AG04450 (cell line): Measurements from ENCODE around the gene GPR137. TPM values are rescaled to one million over a fixed set of nuclear protein-coding genes. Genes with fewer than 3 reads are reported as not detected.

Experiments
- CTCF ChIA-PET: fragments of 300-600, 350-600 bp; formaldehyde crosslinking; extraction: SDS; loops from one replicate; lab custom pipeline; 2022; ENCODE audit warnings: antibody characterized with exemption, inconsistent platforms; lab: Charles Lee
- POLR2A ChIA-PET: fragments of 350-600 bp; formaldehyde crosslinking; extraction: SDS; loops from one replicate; lab custom pipeline; 2021; ENCODE audit warnings: antibody characterized with exemption, inconsistent platforms; lab: Yijun Ruan, JAX
- DNase-seq: peaks from one replicate; pipeline ENCODE4 v3.0.0-alpha.2; 2011; ENCODE audit warnings: low read depth, low spot score
- H3K27ac ChIP-seq: one replicate; pipeline ENCODE4 v1.5.1; 2012; ENCODE audit warnings: low read depth, low read length, control low read depth
- H3K27me3 ChIP-seq: one replicate; pipeline ENCODE4 v1.6.0; 2012; ENCODE audit warnings: low read length; ENCODE audit not compliant: control insufficient read depth, insufficient read depth
- H3K4me3 ChIP-seq: 2 replicates; pipeline ENCODE4 v1.5.1; 2011; ENCODE audit warnings: mild to moderate bottlenecking, low read depth, low read length, control low read depth
- H3K9me3 ChIP-seq: 2 replicates; pipeline ENCODE4 v1.5.1; 2012; ENCODE audit warnings: low read length; ENCODE audit not compliant: control insufficient read depth, insufficient read depth
- polyA plus RNA-seq: library from polyadenylated mRNA; depleted of rRNA; stranded (reverse); fragments of >200 nt; gene quantifications from 2 replicates; pipeline ENCODE4 v1.2.3, GENCODE V29; 2011
- TF ChIP-seq, protein P1 (sequence below): IDR thresholded peaks from 2 replicates; pipeline ENCODE4 v1.5.1; 2011; ENCODE audit warnings: low read depth, low read length, control low read depth, inconsistent platforms

Gene GPR137
- polyA plus RNA-seq, 1 experiment, result 12.4 TPM

DNA sequence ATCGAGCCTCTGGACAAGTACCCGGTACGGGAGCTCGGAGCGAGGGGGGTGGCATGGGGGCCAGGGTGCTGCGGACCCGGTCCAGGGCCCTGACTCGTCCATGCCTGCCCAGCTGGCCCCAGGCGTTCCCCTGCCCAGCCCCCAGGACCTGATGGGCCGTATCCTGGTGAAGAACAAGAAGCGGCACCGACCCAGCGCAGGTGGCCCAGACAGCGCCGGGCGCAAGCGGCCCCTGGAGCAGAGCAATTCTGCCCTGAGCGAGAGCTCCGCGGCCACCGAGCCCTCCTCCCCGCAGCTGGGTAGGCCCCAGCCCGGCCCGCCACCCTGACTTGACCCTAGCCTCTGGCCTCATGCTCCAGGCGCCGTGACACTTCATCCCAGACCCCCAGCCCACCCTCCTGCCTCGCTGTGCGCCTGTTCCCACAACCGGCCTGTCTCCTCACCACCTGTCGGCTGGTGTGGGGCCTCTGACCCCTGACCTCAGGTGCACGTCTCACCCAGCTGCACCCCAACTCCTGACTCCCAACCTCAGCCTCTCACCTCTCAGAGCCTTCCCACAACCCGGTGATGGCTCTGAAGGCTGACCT lies 26.6 kb upstream of the GPR137 start:
- no peak overlapping the region for H3K4me3 ChIP-seq
- ChIA-PET CTCF (no interaction called here), POLR2A (interaction anchor here (0.7 to 1.2 kb wide), 2 partner anchors 10 to 78 kb away, joined by 3 to 5 read pairs; no protein-coding TSS in a partner anchor)
- no peaks in the 10 kb centered on the region; the same call in 1 of the 2 replicates for H3K9me3 ChIP-seq
- TF ChIP-seq, protein P1, sequence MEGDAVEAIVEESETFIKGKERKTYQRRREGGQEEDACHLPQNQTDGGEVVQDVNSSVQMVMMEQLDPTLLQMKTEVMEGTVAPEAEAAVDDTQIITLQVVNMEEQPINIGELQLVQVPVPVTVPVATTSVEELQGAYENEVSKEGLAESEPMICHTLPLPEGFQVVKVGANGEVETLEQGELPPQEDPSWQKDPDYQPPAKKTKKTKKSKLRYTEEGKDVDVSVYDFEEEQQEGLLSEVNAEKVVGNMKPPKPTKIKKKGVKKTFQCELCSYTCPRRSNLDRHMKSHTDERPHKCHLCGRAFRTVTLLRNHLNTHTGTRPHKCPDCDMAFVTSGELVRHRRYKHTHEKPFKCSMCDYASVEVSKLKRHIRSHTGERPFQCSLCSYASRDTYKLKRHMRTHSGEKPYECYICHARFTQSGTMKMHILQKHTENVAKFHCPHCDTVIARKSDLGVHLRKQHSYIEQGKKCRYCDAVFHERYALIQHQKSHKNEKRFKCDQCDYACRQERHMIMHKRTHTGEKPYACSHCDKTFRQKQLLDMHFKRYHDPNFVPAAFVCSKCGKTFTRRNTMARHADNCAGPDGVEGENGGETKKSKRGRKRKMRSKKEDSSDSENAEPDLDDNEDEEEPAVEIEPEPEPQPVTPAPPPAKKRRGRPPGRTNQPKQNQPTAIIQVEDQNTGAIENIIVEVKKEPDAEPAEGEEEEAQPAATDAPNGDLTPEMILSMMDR, result no peak
- H3K27ac ChIP-seq, result no peak overlapping the region
- H3K27me3 ChIP-seq, result no peaks in the 10 kb centered on the region
- DNase-seq, result no peak

DNA sequence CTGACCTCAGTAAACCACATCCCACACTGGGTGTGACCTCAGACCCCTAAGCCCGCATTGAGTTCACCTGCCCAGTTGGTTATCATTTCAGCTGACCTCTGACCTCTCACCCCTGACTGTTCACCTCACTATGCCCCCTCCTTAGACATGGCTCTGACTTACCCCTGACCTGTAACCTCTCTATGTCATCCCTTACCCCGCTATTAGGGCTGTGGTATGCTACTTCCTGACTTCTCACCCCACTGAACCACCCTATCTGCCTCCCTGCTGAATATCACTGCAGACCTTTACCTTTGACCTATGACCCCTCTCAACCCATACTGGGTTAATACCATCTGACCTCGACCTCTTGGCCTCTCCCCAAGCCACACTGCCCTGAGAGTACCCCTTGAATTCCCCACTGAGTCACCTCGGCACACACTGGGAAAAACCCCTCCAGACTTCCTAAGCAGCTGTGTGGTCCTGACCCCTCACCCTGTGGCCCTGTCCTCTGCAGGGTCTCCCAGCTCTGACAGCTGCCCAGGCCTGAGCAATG lies 26.0 kb upstream of the GPR137 start:
- Histone ChIP-seq H3K27me3 (no peaks in the 10 kb centered on the region), H3K27ac (no peak overlapping the region), H3K4me3 (no peak overlapping the region), H3K9me3 (no peaks in the 10 kb centered on the region; the same call in 1 of the 2 replicates)
- TF ChIP-seq, protein P1, result no peak
- POLR2A ChIA-PET, result interaction anchor here (1.2 kb wide), 1 partner anchor 78 kb away, joined by 5 read pairs; no protein-coding TSS in a partner anchor
- no peak for DNase-seq
- CTCF ChIA-PET, result no interaction called here

DNA sequence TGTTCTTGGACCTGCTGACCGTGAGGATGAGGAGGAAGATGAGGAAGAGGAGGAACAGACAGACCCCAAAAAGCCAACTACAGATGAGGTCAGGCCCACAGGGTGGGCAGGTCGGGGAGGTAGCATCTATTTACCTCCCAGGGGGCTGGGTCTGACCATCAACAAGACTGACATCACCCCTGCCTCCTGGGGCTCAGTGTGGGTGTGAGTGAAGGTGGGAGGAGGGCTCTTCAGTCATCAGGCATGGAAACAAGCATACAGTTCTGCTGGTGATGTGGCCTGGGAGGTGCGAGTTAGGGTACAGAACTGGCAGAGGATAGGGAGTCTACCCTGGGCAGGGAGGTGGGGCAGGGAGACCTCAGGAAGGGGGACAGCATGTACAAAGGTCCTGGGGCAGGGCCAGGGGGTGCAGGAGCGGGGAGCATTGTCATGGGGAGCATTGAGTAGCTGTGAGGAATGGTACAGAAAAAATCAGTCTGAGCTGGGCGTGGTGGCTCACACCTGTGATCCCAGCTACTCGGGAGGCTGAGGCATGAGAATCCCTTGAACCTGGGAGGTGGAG lies 25.4 kb upstream of the GPR137 start:
- Histone ChIP-seq H3K9me3 (no peaks in the 10 kb centered on the region; the same call in 1 of the 2 replicates), H3K4me3 (no peak overlapping the region), H3K27ac (no peak overlapping the region), H3K27me3 (no peaks in the 10 kb centered on the region)
- ChIA-PET CTCF (no interaction called here), POLR2A (no interaction called here)
- DNase-seq, result no peak
- TF ChIP-seq, protein P1, result no peak

DNA sequence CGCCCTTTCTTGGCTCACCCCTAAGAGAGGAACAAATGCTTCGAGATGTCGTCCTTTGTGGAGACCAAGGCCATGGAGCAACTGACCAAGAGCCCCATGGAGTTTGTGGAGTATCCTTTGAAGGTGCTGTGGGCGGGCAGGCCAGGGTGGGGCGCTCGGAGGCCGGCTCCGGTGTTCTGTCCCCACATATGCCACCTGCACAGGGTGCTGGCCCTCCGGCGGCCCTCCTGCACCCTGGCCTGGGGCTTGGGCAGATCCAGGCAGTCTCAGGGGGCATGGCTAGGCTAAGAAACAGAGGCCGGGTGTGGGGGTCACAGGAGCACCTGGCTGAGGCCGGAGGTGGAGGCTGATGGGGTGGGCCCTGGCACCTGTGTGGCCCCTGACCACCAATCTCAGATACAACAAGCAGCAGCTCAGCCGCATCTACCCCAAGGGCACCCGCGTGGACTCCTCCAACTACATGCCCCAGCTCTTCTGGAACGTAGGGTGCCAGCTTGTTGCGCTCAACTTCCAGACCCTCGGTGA lies 24.0 kb upstream of the GPR137 start:
- ChIA-PET POLR2A (no interaction called here), CTCF (interaction anchor here (1.0 kb wide), 1 partner anchor 11 kb away, joined by 3 read pairs; the partner anchor contains the start of gene PLCB3)
- H3K27ac ChIP-seq, result no peak overlapping the region
- no peak overlapping the region for H3K4me3 ChIP-seq
- TF ChIP-seq, protein P1, result no peak
- no peak for DNase-seq
- H3K27me3 ChIP-seq, result no peaks in the 10 kb centered on the region
- H3K9me3 ChIP-seq, result no peaks in the 10 kb centered on the region; the same call in 1 of the 2 replicates
